ENCODE data around the gene ACTR2. TPM values are rescaled to one million over a fixed set of nuclear protein-coding genes. Genes with fewer than 3 reads are reported as not detected.

Gene ACTR2
- total RNA-seq, 2 experiments from 2014 or later, result 128 to 130 TPM

- H3K9me3 Mint-ChIP-seq, result no peaks in the 10 kb centered on the region
- CTCF ChIA-PET, result no interaction called here
- no peak overlapping the region for H3K4me3 Mint-ChIP-seq
- peaks cover 18% of the 10 kb centered on the region for H3K4me1 Mint-ChIP-seq (ENCODE audit: low read depth)
- TF ChIP-seq CTCF (IDR thresholded peaks at IDR 0.05), result no peak
- H3K27me3 ChIP-seq (ENCODE audit: control insufficient read depth in 1 of 2, insufficient read depth in 2 of 2, low read length in 2 of 2), result no peaks in the 10 kb centered on the region
- no peaks in the 10 kb centered on the region for H3K9me3 ChIP-seq (ENCODE audit: control insufficient read depth in 1 of 2, insufficient read depth in 1 of 2, low read length in 2 of 2)
- DNase-seq (no peak), ATAC-seq (ENCODE audit: poor library complexity) (no peak)
- H3K36me3 ChIP-seq (ENCODE audit: insufficient read depth, low read length), result peaks cover 14% of the 10 kb centered on the region
- H3K27ac Mint-ChIP-seq, result peak overlapping the region; percentile 45
- H3K27me3 Mint-ChIP-seq, result no peaks in the 10 kb centered on the region
- H3K4me3 ChIP-seq (ENCODE audit: low read length), result no peak overlapping the region
- peaks cover 13% of the 10 kb centered on the region for H3K4me1 ChIP-seq (ENCODE audit: insufficient read depth, low read length)
- POLR2A ChIA-PET, result interaction anchor here (1.1 to 2.4 kb wide), 2 partner anchors 13 to 25 kb away, joined by 6 to 14 read pairs; no protein-coding TSS in a partner anchor
- intact Hi-C loops (cut with DNase I, micrococcal nuclease), result no loop called here
- peaks cover 13% of the 10 kb centered on the region for H3K36me3 Mint-ChIP-seq (ENCODE audit: low read depth)
- H3K27ac ChIP-seq (ENCODE audit: low read depth in 1 of 2, low read length in 2 of 2), result no peak overlapping the region
Observed at GRCh38 chr2:65276609-65277008, 49.0 kb downstream of the ACTR2 start.

- no peak for ATAC-seq (ENCODE audit: poor library complexity)
- no peaks in the 10 kb centered on the region for H3K9me3 Mint-ChIP-seq
- Histone ChIP-seq H3K36me3 (ENCODE audit: insufficient read depth, low read length) (peaks cover 11% of the 10 kb centered on the region), H3K4me3 (ENCODE audit: low read length) (no peak overlapping the region), H3K27me3 (ENCODE audit: control insufficient read depth in 1 of 2, insufficient read depth in 2 of 2, low read length in 2 of 2) (no peaks in the 10 kb centered on the region), H3K9me3 (ENCODE audit: control insufficient read depth in 1 of 2, insufficient read depth in 1 of 2, low read length in 2 of 2) (no peaks in the 10 kb centered on the region), H3K4me1 (ENCODE audit: insufficient read depth, low read length) (peaks cover 13% of the 10 kb centered on the region), H3K27ac (ENCODE audit: low read depth in 1 of 2, low read length in 2 of 2) (no peak overlapping the region)
- no peak for DNase-seq
- POLR2A ChIA-PET, result interaction anchor here (1.1 to 2.4 kb wide), 2 partner anchors 14 to 25 kb away, joined by 6 to 14 read pairs; no protein-coding TSS in a partner anchor
- CTCF ChIA-PET, result no interaction called here
- H3K27ac Mint-ChIP-seq, result no peak overlapping the region
- H3K4me3 Mint-ChIP-seq, result no peak overlapping the region
- peaks cover 9% of the 10 kb centered on the region for H3K36me3 Mint-ChIP-seq (ENCODE audit: low read depth)
- H3K4me1 Mint-ChIP-seq (ENCODE audit: low read depth), result peaks cover 18% of the 10 kb centered on the region
- no peak for TF ChIP-seq CTCF (IDR thresholded peaks at IDR 0.05)
- intact Hi-C loops (cut with DNase I, micrococcal nuclease), result no loop called here
- no peaks in the 10 kb centered on the region for H3K27me3 Mint-ChIP-seq
Observed at GRCh38 chr2:65277118-65277517, 49.5 kb downstream of the ACTR2 start.

GRCh38 chr2:65277791-65278483, 50.3 kb downstream of the ACTR2 start:
- no peaks in the 10 kb centered on the region for H3K27me3 ChIP-seq (ENCODE audit: control insufficient read depth in 1 of 2, insufficient read depth in 2 of 2, low read length in 2 of 2)
- ATAC-seq (ENCODE audit: poor library complexity) (no peak), DNase-seq (no peak)
- peaks cover 2% of the 10 kb centered on the region for H3K36me3 ChIP-seq (ENCODE audit: insufficient read depth, low read length)
- no peak for TF ChIP-seq CTCF (IDR thresholded peaks at IDR 0.05)
- H3K27ac Mint-ChIP-seq, result no peak overlapping the region
- ChIA-PET POLR2A (interaction anchor here (0.7 to 1.1 kb wide), 3 partner anchors 10 to 50 kb away, joined by 3 read pairs; partner anchors contain the start of gene ACTR2), CTCF (interaction anchor here (0.6 to 1.1 kb wide), 2 partner anchors 73 to 113 kb away, joined by 3 to 4 read pairs; no protein-coding TSS in a partner anchor)
- intact Hi-C loops (cut with DNase I, micrococcal nuclease), result no loop called here
- H3K4me3 Mint-ChIP-seq, result no peak overlapping the region
- no peaks in the 10 kb centered on the region for H3K27me3 Mint-ChIP-seq
- no peak overlapping the region for H3K4me3 ChIP-seq (ENCODE audit: low read length)
- peaks cover 13% of the 10 kb centered on the region for H3K4me1 ChIP-seq (ENCODE audit: insufficient read depth, low read length)
- H3K4me1 Mint-ChIP-seq (ENCODE audit: low read depth), result peaks cover 18% of the 10 kb centered on the region
- H3K36me3 Mint-ChIP-seq (ENCODE audit: low read depth), result peaks cover under 1% of the 10 kb centered on the region
- H3K9me3 ChIP-seq (ENCODE audit: control insufficient read depth in 1 of 2, insufficient read depth in 1 of 2, low read length in 2 of 2), result no peaks in the 10 kb centered on the region
- no peak overlapping the region for H3K27ac ChIP-seq (ENCODE audit: low read depth in 1 of 2, low read length in 2 of 2)
- H3K9me3 Mint-ChIP-seq, result no peaks in the 10 kb centered on the region
